Esophagus (tissue), 2 donors: ENCODE results near the gene ARHGEF4. TPM values are rescaled to one million over a fixed set of nuclear protein-coding genes. Genes with fewer than 3 reads are reported as not detected.

Experiments
- H3K27ac ChIP-seq, 2 donors: one replicate each; pipeline ENCODE4 v1.5.1; 2013; ENCODE audit warnings: low read depth in 2 of 2, mild to moderate bottlenecking in 2 of 2, inconsistent platforms in 1 of 2, low read length in 1 of 2, moderate library complexity in 1 of 2
- H3K27me3 ChIP-seq, 2 donors: one replicate each; pipeline ENCODE4 v1.6.1; 2013; ENCODE audit warnings: low read length in 2 of 2, control low read depth in 1 of 2, mild to moderate bottlenecking in 1 of 2; ENCODE audit not compliant: insufficient read depth in 2 of 2, control insufficient read depth in 1 of 2
- H3K36me3 ChIP-seq, 2 donors: one replicate each; pipeline ENCODE4 v1.6.1; 2013; ENCODE audit warnings: low read length in 1 of 2; ENCODE audit not compliant: control insufficient read depth in 2 of 2, insufficient read depth in 2 of 2
- H3K4me1 ChIP-seq, 2 donors: one replicate each; pipeline ENCODE4 v1.6.1; 2013; ENCODE audit warnings: low read length in 1 of 2; ENCODE audit not compliant: control insufficient read depth in 2 of 2, insufficient read depth in 2 of 2
- H3K4me3 ChIP-seq, 2 donors: one replicate each; pipeline ENCODE4 v1.5.1; 2013; ENCODE audit warnings: low read length in 2 of 2, mild to moderate bottlenecking in 2 of 2, low read depth in 1 of 2, moderate library complexity in 1 of 2
- H3K9me3 ChIP-seq, 2 donors: one replicate each; pipeline ENCODE4 v1.6.1; 2013; ENCODE audit warnings: mild to moderate bottlenecking in 2 of 2, low read depth in 1 of 2, low read length in 1 of 2, moderate library complexity in 1 of 2; ENCODE audit not compliant: control insufficient read depth in 2 of 2, insufficient read depth in 1 of 2
- WGBS, 2 donors: extraction: QIAGEN DNeasy Blood & Tissue Kit; methylation state at CpG; one replicate each; pipeline ENCODE4 v1.1.7; 2013; 5-methylcytosine and 5-hydroxymethylcytosine counted together
- polyA plus RNA-seq, 2 donors: library from polyadenylated mRNA; stranded (reverse); fragments of 200-250 nt; gene quantifications; one replicate each; pipeline ENCODE4 v1.2.3, GENCODE V29; 2013
- donor health status: healthy with polysubstance abuse.
- donor health status: Bipolar disorder and iron deficiency.

Gene ARHGEF4
- polyA plus RNA-seq, 2 donors: 32.2 to 98.9 TPM

DNA sequence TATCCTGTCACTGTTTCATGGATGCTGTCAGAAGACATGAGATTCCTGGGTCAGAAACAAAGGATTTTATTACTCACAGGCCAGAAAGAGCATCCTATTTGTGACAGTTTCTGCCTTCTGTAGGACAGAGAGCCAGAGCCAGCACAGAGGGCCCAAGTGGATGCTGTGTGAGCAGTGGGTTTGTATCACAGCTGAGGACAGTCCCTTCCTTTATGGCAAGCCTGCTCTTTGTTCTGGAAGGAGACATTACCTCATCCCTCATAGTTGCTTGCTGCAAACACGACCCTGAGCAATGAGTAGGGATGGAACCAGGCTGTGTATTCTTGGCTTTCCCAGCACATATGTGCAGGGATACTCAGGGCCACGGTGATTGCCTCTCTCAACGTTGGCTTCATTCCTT, 41.6 kb downstream of the ARHGEF4 start:
- Histone ChIP-seq H3K27ac (no peak overlapping the region), H3K4me1 (peaks cover 0 to 17% of the 10 kb centered on the region in 2 donors), H3K9me3 (peaks cover 0 to 3% of the 10 kb centered on the region in 2 donors), H3K4me3 (no peak overlapping the region), H3K36me3 (peaks cover 0 to 3% of the 10 kb centered on the region in 2 donors), H3K27me3 (no peaks in the 10 kb centered on the region)
- 70 to 71% methylated on average over 3 of the region's 3 CpGs for WGBS, 2 donors

DNA sequence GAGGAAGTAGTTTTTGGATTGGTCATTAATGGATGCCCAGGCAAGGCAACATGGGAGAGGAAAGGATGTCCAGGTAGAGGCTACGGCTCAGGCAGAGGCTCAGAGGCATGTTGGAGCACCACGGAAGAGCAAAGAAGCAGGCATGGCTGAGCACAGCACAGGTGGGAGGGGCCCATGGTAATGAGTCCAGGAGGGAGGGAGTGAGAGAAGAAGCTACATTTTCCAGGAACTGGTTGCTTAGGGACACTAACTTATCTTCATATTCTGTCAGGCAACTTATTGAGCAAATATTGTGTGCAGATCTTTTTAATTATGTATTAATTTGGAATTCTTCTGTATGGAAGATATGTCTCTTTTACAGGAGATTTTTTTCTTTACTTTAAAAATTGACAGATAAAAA, 42.2 kb downstream of the ARHGEF4 start:
- no peak overlapping the region for H3K27ac ChIP-seq
- peaks cover 0 to 3% of the 10 kb centered on the region in 2 donors for H3K36me3 ChIP-seq
- H3K9me3 ChIP-seq: peaks cover 0 to 3% of the 10 kb centered on the region in 2 donors
- WGBS, 2 donors: 74 to 77% methylated on average over 2 of the region's 2 CpGs
- peaks cover 0 to 20% of the 10 kb centered on the region in 2 donors for H3K4me1 ChIP-seq
- no peaks in the 10 kb centered on the region for H3K27me3 ChIP-seq
- no peak overlapping the region for H3K4me3 ChIP-seq

DNA sequence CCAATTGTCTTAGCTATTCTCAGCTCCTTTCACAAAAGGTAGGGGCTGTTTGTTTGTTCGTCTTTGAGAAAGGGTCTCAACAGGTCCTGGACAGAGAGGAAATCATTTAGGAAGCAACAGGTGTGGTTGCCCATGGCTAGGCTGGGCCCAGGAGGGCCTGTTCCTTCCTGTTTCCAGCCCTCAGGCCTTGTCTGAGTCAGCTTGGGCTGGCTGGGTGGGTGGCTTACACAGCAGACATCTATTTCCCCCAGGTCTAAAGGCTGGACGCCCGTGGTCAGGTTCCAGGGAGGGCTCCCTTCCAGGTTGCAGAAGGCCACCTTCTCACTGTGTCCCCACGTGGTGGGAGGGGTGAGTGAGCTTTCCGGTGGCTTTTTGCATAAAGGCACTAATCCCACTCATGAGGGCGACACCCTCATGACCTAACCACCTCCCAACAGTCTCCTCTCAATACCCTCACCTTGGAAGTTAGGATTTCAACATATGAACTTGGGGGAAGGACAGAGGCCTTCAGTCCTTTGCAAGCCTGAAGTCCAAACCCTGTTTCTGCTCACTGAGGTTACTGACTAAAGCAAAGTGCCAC, 45.5 kb downstream of the ARHGEF4 start:
- Histone ChIP-seq H3K4me3 (no peak overlapping the region), H3K27ac (peak overlapping the region; percentile 89 to 96), H3K36me3 (peaks cover 0 to 3% of the 10 kb centered on the region in 2 donors), H3K4me1 (peaks cover 0 to 24% of the 10 kb centered on the region in 2 donors), H3K9me3 (peaks cover 0 to 3% of the 10 kb centered on the region in 2 donors), H3K27me3 (no peaks in the 10 kb centered on the region)
- WGBS, 2 donors: 44 to 72% methylated on average over 6 of the region's 6 CpGs

DNA sequence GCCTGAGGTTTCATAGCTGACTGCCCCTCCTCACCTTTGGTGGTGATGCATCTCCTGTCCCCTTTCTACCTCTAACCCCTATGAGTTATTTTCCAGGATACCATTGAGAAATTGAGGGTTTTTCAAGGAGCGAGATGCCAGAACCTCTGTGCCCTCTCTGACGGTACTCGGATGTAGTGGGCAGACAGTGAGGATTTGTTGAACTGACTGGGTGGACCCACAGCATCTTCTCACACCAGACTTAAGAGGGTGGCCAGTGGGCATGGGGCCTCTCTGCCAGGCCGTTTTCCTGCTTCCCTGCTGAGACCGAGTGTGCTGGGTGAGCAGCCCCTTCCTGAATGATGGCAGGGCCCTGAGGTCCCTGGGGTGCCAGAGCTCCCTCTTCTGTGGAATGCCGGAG, 46.3 kb downstream of the ARHGEF4 start:
- peak overlapping the region; percentile 89 to 96 for H3K27ac ChIP-seq
- peaks cover 0 to 3% of the 10 kb centered on the region in 2 donors for H3K36me3 ChIP-seq
- no peak overlapping the region for H3K4me3 ChIP-seq
- no peaks in the 10 kb centered on the region for H3K27me3 ChIP-seq
- peaks cover 0 to 24% of the 10 kb centered on the region in 2 donors for H3K4me1 ChIP-seq
- WGBS, 2 donors: 83 to 86% methylated on average over 6 of the region's 6 CpGs
- H3K9me3 ChIP-seq: peaks cover 0 to 3% of the 10 kb centered on the region in 2 donors

DNA sequence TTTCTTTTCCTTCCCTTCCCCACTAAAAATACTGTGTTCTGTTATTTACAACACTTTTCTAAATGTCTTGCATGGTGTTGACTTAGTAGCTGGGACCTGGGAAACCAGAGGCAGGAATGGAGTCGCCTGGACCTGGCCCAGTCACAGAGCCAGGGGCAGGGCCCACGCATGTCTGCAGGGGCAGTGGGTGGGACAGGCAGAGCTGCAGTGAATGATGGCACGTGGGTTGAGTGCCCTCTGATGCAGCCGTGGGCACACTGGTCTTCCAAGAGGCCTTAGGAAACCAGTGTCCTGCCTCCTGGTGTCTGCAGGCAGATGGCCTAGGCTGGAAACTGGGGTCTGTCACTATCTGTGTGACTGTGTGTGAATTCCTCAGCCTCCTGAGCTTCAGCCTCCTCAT, 46.8 kb downstream of the ARHGEF4 start:
- peak overlapping the region; percentile 16 to 18 for H3K27ac ChIP-seq
- H3K36me3 ChIP-seq: peaks cover 0 to 3% of the 10 kb centered on the region in 2 donors
- peaks cover 0 to 24% of the 10 kb centered on the region in 2 donors for H3K4me1 ChIP-seq
- H3K9me3 ChIP-seq: peaks cover 0 to under 1% of the 10 kb centered on the region in 2 donors
- no peaks in the 10 kb centered on the region for H3K27me3 ChIP-seq
- H3K4me3 ChIP-seq: no peak overlapping the region
- 52 to 55% methylated on average over 4 of the region's 4 CpGs for WGBS, 2 donors

DNA sequence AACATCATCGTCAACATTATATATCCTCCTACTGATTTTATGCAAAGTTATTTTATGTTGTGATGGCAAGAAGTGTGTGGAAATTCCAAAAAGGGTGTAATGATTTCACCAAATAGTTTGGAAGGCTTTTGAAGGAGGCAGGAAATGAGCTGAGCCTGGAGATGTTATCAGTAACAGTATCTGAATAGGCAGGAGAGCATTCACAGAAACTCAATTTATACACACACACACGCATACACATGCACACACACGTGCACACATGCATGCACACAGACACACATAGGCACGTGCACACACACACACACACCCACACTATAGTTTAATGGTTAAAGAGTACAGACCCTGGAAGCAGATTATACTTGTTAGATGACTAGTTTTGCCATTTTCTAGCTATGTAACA, 47.3 kb downstream of the ARHGEF4 start:
- 65 to 69% methylated on average over 4 of the region's 4 CpGs for WGBS, 2 donors
- peaks cover 0 to 24% of the 10 kb centered on the region in 2 donors for H3K4me1 ChIP-seq

DNA sequence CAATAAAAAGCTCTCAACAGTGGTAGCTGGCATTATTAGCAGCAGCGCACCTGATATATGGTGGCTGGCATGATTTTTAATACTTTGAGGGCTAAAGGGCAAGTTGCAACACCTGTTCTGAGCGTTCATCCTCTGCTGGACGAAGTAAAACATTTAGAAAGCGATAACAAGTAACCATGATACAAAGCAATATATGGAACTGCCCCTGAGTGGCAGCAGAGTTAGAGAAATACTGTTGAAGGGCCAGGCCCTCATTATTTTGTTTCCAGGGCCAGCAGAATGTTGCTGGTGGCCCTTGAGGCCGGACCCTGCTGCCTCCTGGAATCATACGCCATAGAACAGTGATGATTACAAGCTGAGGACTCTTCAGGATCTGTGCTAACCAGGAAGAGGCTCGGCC, 47.8 kb downstream of the ARHGEF4 start:
- 61 to 63% methylated on average over 7 of the region's 7 CpGs for WGBS, 2 donors
- Histone ChIP-seq H3K9me3 (no peaks in the 10 kb centered on the region), H3K27me3 (no peaks in the 10 kb centered on the region), H3K36me3 (peaks cover 0 to 3% of the 10 kb centered on the region in 2 donors), H3K4me3 (no peak overlapping the region), H3K4me1 (peaks cover 0 to 24% of the 10 kb centered on the region in 2 donors), H3K27ac (peak overlapping the region; percentile 54 to 87)

More for the DNA sequence above, 47.3 kb downstream of the ARHGEF4 start:
- H3K36me3 ChIP-seq: peaks cover 0 to 3% of the 10 kb centered on the region in 2 donors
- no peaks in the 10 kb centered on the region for H3K27me3 ChIP-seq
- no peaks in the 10 kb centered on the region for H3K9me3 ChIP-seq
- peak overlapping the region in 1 of 2 donors; percentile 54 for H3K27ac ChIP-seq
- no peak overlapping the region for H3K4me3 ChIP-seq

DNA sequence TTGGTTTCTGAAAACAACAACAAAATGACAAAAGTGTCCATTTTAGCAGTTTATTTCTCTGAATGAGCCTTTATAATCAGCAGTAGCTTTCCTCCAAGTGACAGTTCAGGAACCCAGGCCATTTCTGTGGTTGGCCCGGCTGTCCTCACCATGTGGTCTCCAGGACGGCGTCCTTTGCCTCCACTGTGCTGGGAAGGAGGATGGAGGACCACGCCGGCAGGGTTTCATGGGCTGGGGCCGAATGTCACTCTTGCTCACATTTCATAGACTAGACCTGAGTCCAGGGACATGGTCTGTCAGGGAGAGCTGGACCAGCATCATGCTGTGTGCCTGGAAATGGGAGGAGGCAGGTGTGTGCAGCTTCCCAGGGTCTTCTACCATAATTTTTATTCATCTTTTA, 50.9 kb downstream of the ARHGEF4 start:
- no peak overlapping the region for H3K27ac ChIP-seq
- no peaks in the 10 kb centered on the region for H3K27me3 ChIP-seq
- no peak overlapping the region for H3K4me3 ChIP-seq
- H3K36me3 ChIP-seq: no peaks in the 10 kb centered on the region
- H3K9me3 ChIP-seq: no peaks in the 10 kb centered on the region
- H3K4me1 ChIP-seq: peaks cover 0 to 20% of the 10 kb centered on the region in 2 donors
- 87 to 91% methylated on average over 6 of the region's 6 CpGs for WGBS, 2 donors

DNA sequence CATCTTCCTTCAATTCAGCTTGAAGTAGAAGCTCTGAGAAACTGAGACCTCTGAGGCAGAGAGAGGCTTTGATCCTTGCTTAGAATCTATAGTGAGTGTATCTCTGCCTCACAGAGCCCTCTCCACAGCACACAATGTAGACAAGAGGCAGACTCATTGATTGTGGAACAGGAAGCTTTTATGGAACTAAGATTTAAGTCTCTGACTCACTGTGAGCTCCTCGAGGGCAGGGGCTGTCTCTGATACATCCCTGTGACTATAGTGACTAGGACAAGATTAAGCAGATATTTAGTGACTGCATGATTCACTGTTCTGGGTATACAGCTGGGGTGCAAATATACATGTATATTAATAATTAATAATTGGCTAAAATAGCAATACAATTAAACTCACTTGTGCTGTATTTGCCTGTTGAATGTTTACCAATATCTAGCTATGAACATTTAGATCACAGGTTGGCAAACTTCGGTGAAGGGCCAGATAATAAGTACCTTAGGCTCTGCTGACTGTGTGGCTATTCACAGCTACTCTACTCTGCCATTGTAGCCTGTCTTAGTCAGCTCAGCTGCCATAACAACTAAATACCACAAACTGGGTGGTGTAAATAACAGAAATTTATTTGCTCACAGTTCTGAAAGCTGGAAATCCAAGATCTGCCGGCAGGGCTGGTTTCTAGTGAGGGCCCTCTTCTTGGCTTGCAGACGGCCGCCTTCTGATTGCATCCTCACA, 54.4 kb downstream of the ARHGEF4 start:
- Histone ChIP-seq H3K4me1 (peaks cover 6 to 27% of the 10 kb centered on the region in 2 donors), H3K36me3 (no peaks in the 10 kb centered on the region), H3K9me3 (no peaks in the 10 kb centered on the region), H3K27me3 (no peaks in the 10 kb centered on the region), H3K27ac (peak overlapping the region; percentile 74 to 90), H3K4me3 (no peak overlapping the region)
- whole genome bisulfite sequencing, 2 donors: 57 to 60% methylated on average over 5 of the region's 5 CpGs
